ENCODE data around the gene LRP1.

The LRP1 gene

GRCh38 chr12:57213763-57214397 is 85.6 kb downstream of the LRP1 start:
- no peaks in the 10 kb centered on the region for H3K36me3 ChIP-seq (ENCODE audit: insufficient read depth)
- no peak overlapping the region for H3K27ac ChIP-seq
- peak overlapping the region; percentile 91 for H2AFZ ChIP-seq (ENCODE audit: low read depth)
- peak overlapping the region; percentile 66 for H3K4me2 ChIP-seq
- TF ChIP-seq CTCF (conservative IDR thresholded peaks at IDR 0.05; ENCODE audit: low read depth, low read length): no peak
- no peak overlapping the region for H3K4me3 ChIP-seq (IDR thresholded peaks at IDR 0.05; ENCODE audit: insufficient read depth, low read depth, low read length)
- H3K9ac ChIP-seq: no peak overlapping the region; the same call in 1 of the 2 replicates
- H4K20me1 ChIP-seq (ENCODE audit: insufficient read depth): no peaks in the 10 kb centered on the region
- no peaks in the 10 kb centered on the region for H3K79me2 ChIP-seq (ENCODE audit: insufficient read depth, low read depth)
- H3K4me1 ChIP-seq (ENCODE audit: low read depth, poor library complexity, severe bottlenecking): peaks cover 40% of the 10 kb centered on the region
- H3K27me3 ChIP-seq (ENCODE audit: insufficient read depth, low read depth): peaks cover 53% of the 10 kb centered on the region

DNA sequence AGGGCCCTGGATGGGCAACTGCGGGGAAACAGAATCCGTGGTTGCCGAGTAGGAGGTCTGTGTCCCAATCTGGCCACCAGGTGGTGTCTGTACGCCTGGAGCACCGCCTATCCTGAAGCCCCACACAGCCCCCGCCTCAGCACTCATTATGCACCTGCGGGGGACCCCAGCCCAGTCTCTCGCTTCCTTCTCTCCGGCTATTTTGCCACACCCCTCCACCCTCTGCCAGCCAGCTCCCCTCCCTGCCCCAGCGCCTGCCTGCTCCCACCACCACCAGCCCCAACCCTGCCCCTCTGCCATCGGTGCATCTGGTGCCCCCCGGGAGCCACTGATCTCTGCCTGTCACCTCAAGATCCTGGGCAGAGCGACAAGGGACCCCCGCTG is 86.1 kb downstream of the LRP1 start:
- peaks cover 40% of the 10 kb centered on the region for H3K4me1 ChIP-seq (ENCODE audit: low read depth, poor library complexity, severe bottlenecking)
- no peak overlapping the region for H3K4me3 ChIP-seq (IDR thresholded peaks at IDR 0.05; ENCODE audit: insufficient read depth, low read depth, low read length)
- no peaks in the 10 kb centered on the region for H3K79me2 ChIP-seq (ENCODE audit: insufficient read depth, low read depth)
- no peak overlapping the region for H3K27ac ChIP-seq
- H3K36me3 ChIP-seq (ENCODE audit: insufficient read depth): no peaks in the 10 kb centered on the region
- no peak overlapping the region; the same call in 1 of the 2 replicates for H3K9ac ChIP-seq
- no peaks in the 10 kb centered on the region for H4K20me1 ChIP-seq (ENCODE audit: insufficient read depth)
- H2AFZ ChIP-seq (ENCODE audit: low read depth): peak overlapping the region; percentile 91
- TF ChIP-seq CTCF (conservative IDR thresholded peaks at IDR 0.05; ENCODE audit: low read depth, low read length): peak; percentile 95
- peaks cover 58% of the 10 kb centered on the region for H3K27me3 ChIP-seq (ENCODE audit: insufficient read depth, low read depth)
- peak overlapping the region; percentile 66 for H3K4me2 ChIP-seq

GRCh38 chr12:57215065-57215464 is 86.8 kb downstream of the LRP1 start:
- peaks cover 40% of the 10 kb centered on the region for H3K4me1 ChIP-seq (ENCODE audit: low read depth, poor library complexity, severe bottlenecking)
- H3K27ac ChIP-seq: no peak overlapping the region
- no peaks in the 10 kb centered on the region for H3K36me3 ChIP-seq (ENCODE audit: insufficient read depth)
- no peaks in the 10 kb centered on the region for H4K20me1 ChIP-seq (ENCODE audit: insufficient read depth)
- H3K27me3 ChIP-seq (ENCODE audit: insufficient read depth, low read depth): peaks cover 64% of the 10 kb centered on the region
- no peaks in the 10 kb centered on the region for H3K79me2 ChIP-seq (ENCODE audit: insufficient read depth, low read depth)
- no peak for TF ChIP-seq CTCF (conservative IDR thresholded peaks at IDR 0.05; ENCODE audit: low read depth, low read length)
- no peak overlapping the region for H2AFZ ChIP-seq (ENCODE audit: low read depth)
- peak overlapping the region; percentile 60; the same call in 1 of the 2 replicates for H3K4me2 ChIP-seq
- H3K9ac ChIP-seq: no peak overlapping the region
- no peak overlapping the region for H3K4me3 ChIP-seq (IDR thresholded peaks at IDR 0.05; ENCODE audit: insufficient read depth, low read depth, low read length)

- Histone ChIP-seq H3K36me3 (ENCODE audit: insufficient read depth) (no peaks in the 10 kb centered on the region), H3K4me1 (ENCODE audit: low read depth, poor library complexity, severe bottlenecking) (peaks cover 40% of the 10 kb centered on the region)
Observed at GRCh38 chr12:57215668-57216013, 87.4 kb downstream of the LRP1 start.

More at GRCh38 chr12:57215668-57216013, 87.4 kb downstream of the LRP1 start:
- TF ChIP-seq CTCF (conservative IDR thresholded peaks at IDR 0.05; ENCODE audit: low read depth, low read length): no peak
- H3K4me3 ChIP-seq (IDR thresholded peaks at IDR 0.05; ENCODE audit: insufficient read depth, low read depth, low read length): no peak overlapping the region
- no peaks in the 10 kb centered on the region for H3K79me2 ChIP-seq (ENCODE audit: insufficient read depth, low read depth)
- peaks cover 70% of the 10 kb centered on the region for H3K27me3 ChIP-seq (ENCODE audit: insufficient read depth, low read depth)
- no peaks in the 10 kb centered on the region for H4K20me1 ChIP-seq (ENCODE audit: insufficient read depth)
- peak overlapping the region; percentile 60 for H3K4me2 ChIP-seq
- peak overlapping the region; percentile 62; the same call in 1 of the 2 replicates for H2AFZ ChIP-seq (ENCODE audit: low read depth)
- H3K27ac ChIP-seq: no peak overlapping the region
- no peak overlapping the region for H3K9ac ChIP-seq
